H1 (cell line): ENCODE measurements around the gene DNAJC10. TPM values are rescaled to one million over a fixed set of nuclear protein-coding genes. Genes with fewer than 3 reads are reported as not detected.

Experiments used
- CEBPB ChIP-seq: IDR thresholded peaks from 2 replicates; pipeline ENCODE4 v1.6.1; 2012; ENCODE audit warnings: low read depth, low read length
- CHD1 ChIP-seq: IDR thresholded peaks from 2 replicates; pipeline ENCODE4 v1.6.1; 2012; ENCODE audit warnings: low read depth, low read length, improper control_type of control experiment
- CTBP2 ChIP-seq: IDR thresholded peaks from 2 replicates; pipeline ENCODE4 v1.7.0; 2011; ENCODE audit warnings: borderline replicate concordance, mild to moderate bottlenecking, moderate library complexity, mixed read lengths, low read length; ENCODE audit not compliant: insufficient read depth, insufficient read length
- polyA plus RNA-seq, 7 experiments: library from polyadenylated mRNA; depleted of rRNA in 3 of 7; stranded (reverse) in 5 of 7; unstranded in 2 of 7; fragments of >200 nt in 5 of 7; fragments of 200-250 nt in 2 of 7; gene quantifications; 1 replicate in 5 of 7; 2 replicates in 1 of 7; 4 replicates in 1 of 7; pipeline versions ENCODE4 v1.2.1 to v1.2.3, GENCODE V29; 2011 to 2013; ENCODE audit warnings: missing spikeins in 2 of 7, mixed read lengths in 2 of 7
- total RNA-seq: library from RNA; stranded (reverse); fragmentation: NEBNext Ultra II Directional; extraction: Animal tissue kit (Norgen Biotek cat#: 25700); gene quantifications from 2 replicates; pipeline ENCODE4 v1.2.1, GENCODE V29; 2021
- TF ChIP-seq, protein P1 (sequence below): IDR thresholded peaks from 2 replicates; pipeline ENCODE4 v1.6.1; 2012; ENCODE audit warnings: low read length, inconsistent platforms

Gene DNAJC10
- total and polyA plus RNA-seq, 2 of the 8 experiments (the other 6 are each of a cell fraction or from before 2014, with no cell fraction given) = 23.2 to 121 TPM

DNA sequence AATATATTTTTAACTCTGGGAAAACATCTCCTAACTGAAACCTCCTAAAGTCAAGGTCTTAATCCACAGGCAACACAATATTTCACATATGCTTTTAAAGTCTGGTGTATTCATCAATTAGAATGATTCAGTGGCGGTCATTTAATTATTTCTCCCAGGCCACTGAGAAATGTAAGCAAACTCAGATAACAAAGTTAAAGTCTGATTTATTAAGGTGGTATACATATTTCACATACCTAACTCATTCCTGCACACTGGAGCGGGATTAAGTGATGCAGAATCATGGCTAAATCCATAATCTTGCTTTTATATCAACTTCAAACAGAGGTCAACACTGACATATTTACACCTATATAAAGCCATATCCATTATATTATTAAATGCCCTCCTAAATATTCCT is 106.7 kb downstream of the DNAJC10 start (continued):
- TF ChIP-seq, protein P1, sequence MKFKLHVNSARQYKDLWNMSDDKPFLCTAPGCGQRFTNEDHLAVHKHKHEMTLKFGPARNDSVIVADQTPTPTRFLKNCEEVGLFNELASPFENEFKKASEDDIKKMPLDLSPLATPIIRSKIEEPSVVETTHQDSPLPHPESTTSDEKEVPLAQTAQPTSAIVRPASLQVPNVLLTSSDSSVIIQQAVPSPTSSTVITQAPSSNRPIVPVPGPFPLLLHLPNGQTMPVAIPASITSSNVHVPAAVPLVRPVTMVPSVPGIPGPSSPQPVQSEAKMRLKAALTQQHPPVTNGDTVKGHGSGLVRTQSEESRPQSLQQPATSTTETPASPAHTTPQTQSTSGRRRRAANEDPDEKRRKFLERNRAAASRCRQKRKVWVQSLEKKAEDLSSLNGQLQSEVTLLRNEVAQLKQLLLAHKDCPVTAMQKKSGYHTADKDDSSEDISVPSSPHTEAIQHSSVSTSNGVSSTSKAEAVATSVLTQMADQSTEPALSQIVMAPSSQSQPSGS = no peak
- TF ChIP-seq CHD1 (no peak), CTBP2 (no peak), CEBPB (no peak)
